ENCODE data around the gene ZNF519. TPM values are rescaled to one million over a fixed set of nuclear protein-coding genes. Genes with fewer than 3 reads are reported as not detected.

ZNF519 gene
- total and polyA plus RNA-seq, 9 donors: 5.4 to 9.5 (median 6.9) TPM

DNA sequence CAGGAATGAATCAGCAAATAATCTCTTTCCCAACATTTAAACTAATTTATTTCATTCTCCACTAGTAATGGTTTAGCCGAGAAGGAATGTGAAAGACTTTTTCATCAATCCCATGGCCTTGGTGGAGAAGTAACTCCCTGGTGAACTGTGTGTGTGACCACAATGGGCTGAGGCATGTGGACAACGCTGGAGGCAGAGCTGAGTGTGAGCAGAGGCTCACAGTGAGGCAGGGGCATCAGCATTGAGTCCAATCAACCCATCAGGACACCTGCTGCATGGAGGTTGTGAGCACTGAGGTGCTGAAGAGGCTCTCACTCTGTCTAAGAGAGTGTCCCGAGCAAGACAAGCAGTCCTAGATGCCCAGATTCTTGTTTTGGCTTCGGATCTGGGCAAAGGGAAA is 78.6 kb downstream of the ZNF519 start:
- Histone ChIP-seq H3K27ac (ENCODE audit: low read length) (no peak overlapping the region), H3K4me3 (ENCODE audit: low read length) (no peak overlapping the region), H3K9me3 (replicated peaks; ENCODE audit: control insufficient read depth, low read depth, low read length) (peaks cover 2% of the 10 kb centered on the region), H3K36me3 (ENCODE audit: control insufficient read depth, insufficient read depth, low read length) (no peaks in the 10 kb centered on the region), H3K27me3 (ENCODE audit: control insufficient read depth, insufficient read depth, low read length) (no peaks in the 10 kb centered on the region), H3K4me1 (ENCODE audit: control insufficient read depth, insufficient read depth, low read length) (no peaks in the 10 kb centered on the region)
- DNase-seq: no peak
- 73% methylated on average over 3 of the region's 4 CpGs for WGBS (ENCODE audit: insufficient coverage)

Other genes with a start within 250 kb of the ZNF519 start
- gene MC2R, start 216.9 kb downstream of the ZNF519 start, total RNA-seq: 0.18 TPM
- under 1 TPM in 7 of 8 donors, not detected in 1; 0.05 to 0.83 (median 0.18) TPM for gene MC2R, start 216.9 kb downstream of the ZNF519 start, polyA plus RNA-seq (ENCODE audit: insufficient read depth in 1 of 8, insufficient read length in 8 of 8, low replicate concordance in 1 of 8)